SK-N-SH treated with all-trans-retinoic acid at 6 μM for 48 hours (cell line): ENCODE results near the gene SPG11.
"Not testable (repeated sequence)": the region's sequence is repeated elsewhere in the genome, so short reads cannot be mapped to it uniquely, and the experiment has no call there.

ENCODE experiments used
- ATAC-seq: fragments of 200-7000 bp; cut with Tn5 transposase; 3 replicates; pipeline ENCODE4 v1.9.1; 2020; ENCODE audit warnings: mild to moderate bottlenecking, moderate library complexity
- ARNTL ChIP-seq: fragments of 450-650 bp; formaldehyde crosslinking; IDR thresholded peaks from 2 replicates; pipeline ENCODE4 v1.5.0; 2020; ENCODE audit warnings: low read depth, mild to moderate bottlenecking, moderate library complexity, borderline replicate concordance
- BACH2 ChIP-seq: fragments of 250-450 bp; sonication (Bioruptor Pico); IDR thresholded peaks from 2 replicates; pipeline ENCODE4 v1.9.0; 2021; ENCODE audit warnings: mild to moderate bottlenecking, borderline replicate concordance
- CSDC2 ChIP-seq: fragments of 250-450 bp; sonication (Bioruptor Pico); IDR thresholded peaks from 2 replicates; pipeline ENCODE4 v1.5.0; 2020; ENCODE audit warnings: mild to moderate bottlenecking, moderate library complexity
- CSRNP3 ChIP-seq: fragments of 250-450 bp; sonication (Bioruptor Pico); IDR thresholded peaks from 2 replicates; pipeline ENCODE4 v1.5.1; 2021; ENCODE audit warnings: mild to moderate bottlenecking, moderate library complexity
- ESRRG ChIP-seq: fragments of 250-450 bp; sonication (Bioruptor Pico); IDR thresholded peaks from 2 replicates; pipeline ENCODE4 v1.6.1; 2021; ENCODE audit warnings: mild to moderate bottlenecking
- GLIS3 ChIP-seq: fragments of 250-450 bp; sonication (Bioruptor Pico); IDR thresholded peaks from 2 replicates; pipeline ENCODE4 v1.5.0; 2020; ENCODE audit warnings: mild to moderate bottlenecking, moderate library complexity
- ISL1 ChIP-seq: fragments of 250-450 bp; sonication (Bioruptor Pico); IDR thresholded peaks from 2 replicates; pipeline ENCODE4 v2.1.2; 2022; ENCODE audit warnings: mild to moderate bottlenecking, moderate library complexity
- OSR1 ChIP-seq: fragments of 250-450 bp; sonication (Bioruptor Pico); IDR thresholded peaks from 2 replicates; pipeline ENCODE4 v1.8.0; 2022; ENCODE audit warnings: moderate library complexity, mild to moderate bottlenecking, inconsistent platforms
- POU6F1 ChIP-seq: fragments of 250-450 bp; sonication (Bioruptor Pico); IDR thresholded peaks from 2 replicates; pipeline ENCODE4 v1.8.0; 2021; ENCODE audit warnings: low read depth, mild to moderate bottlenecking, moderate library complexity, borderline replicate concordance
- PPARA ChIP-seq: fragments of 250-450 bp; sonication (Bioruptor Pico); IDR thresholded peaks from 2 replicates; pipeline ENCODE4 v1.5.0; 2020; ENCODE audit warnings: mild to moderate bottlenecking, borderline replicate concordance
- RARB ChIP-seq: fragments of 250-450 bp; sonication (Bioruptor Pico); IDR thresholded peaks from 2 replicates; pipeline ENCODE4 v1.8.0; 2021; ENCODE audit warnings: mild to moderate bottlenecking, moderate library complexity
- SNAI2 ChIP-seq: fragments of 250-450 bp; sonication (Bioruptor Pico); IDR thresholded peaks from 2 replicates; pipeline ENCODE4 v1.5.0; 2020; ENCODE audit warnings: mild to moderate bottlenecking, moderate library complexity
- TCF4 ChIP-seq: fragments of 250-450 bp; sonication (Bioruptor Pico); IDR thresholded peaks from 2 replicates; pipeline ENCODE4 v1.8.0; 2021; ENCODE audit warnings: mild to moderate bottlenecking, moderate library complexity, borderline replicate concordance
- TOX ChIP-seq: fragments of 250-450 bp; sonication (Bioruptor Pico); IDR thresholded peaks from 2 replicates; pipeline ENCODE4 v1.8.0; 2021; ENCODE audit warnings: mild to moderate bottlenecking, moderate library complexity, borderline replicate concordance
- TSHZ2 ChIP-seq: fragments of 250-450 bp; sonication (Bioruptor Pico); IDR thresholded peaks from 2 replicates; pipeline ENCODE4 v1.5.0; 2020; ENCODE audit warnings: mild to moderate bottlenecking, moderate library complexity
- ZC3H10 ChIP-seq: fragments of 250-450 bp; sonication (Bioruptor Pico); IDR thresholded peaks from 2 replicates; pipeline ENCODE4 v1.5.1; 2021; ENCODE audit warnings: mild to moderate bottlenecking, moderate library complexity
- ZFP3 ChIP-seq: fragments of 250-450 bp; sonication (Bioruptor Pico); IDR thresholded peaks from 2 replicates; pipeline ENCODE4 v1.5.0; 2020; ENCODE audit warnings: mild to moderate bottlenecking, moderate library complexity
- ZFP30 ChIP-seq: fragments of 450-650 bp; formaldehyde crosslinking; IDR thresholded peaks from 2 replicates; pipeline ENCODE4 v1.5.0; 2022; ENCODE audit warnings: mild to moderate bottlenecking, moderate library complexity
- ZNF565 ChIP-seq: fragments of 450-650 bp; formaldehyde crosslinking; conservative IDR thresholded peaks from 2 replicates; pipeline ENCODE4 v1.5.0; 2020; ENCODE audit warnings: low read depth, mild to moderate bottlenecking, moderate library complexity
- ZNF70 ChIP-seq: fragments of 450-650 bp; formaldehyde crosslinking; IDR thresholded peaks from 2 replicates; pipeline ENCODE4 v1.5.0; 2020; ENCODE audit warnings: mild to moderate bottlenecking, moderate library complexity
- ZNF8 ChIP-seq: fragments of 450-650 bp; formaldehyde crosslinking; IDR thresholded peaks from 2 replicates; pipeline ENCODE4 v1.5.0; 2020; ENCODE audit warnings: mild to moderate bottlenecking, moderate library complexity
- TF ChIP-seq, protein P1 (sequence below): fragments of 250-450 bp; sonication (Bioruptor Pico); IDR thresholded peaks from 2 replicates; pipeline ENCODE4 v1.5.1; 2020; ENCODE audit warnings: low read depth, mild to moderate bottlenecking, moderate library complexity
- TF ChIP-seq, protein P2 (sequence below): fragments of 250-450 bp; sonication (Bioruptor Pico); IDR thresholded peaks from 2 replicates; pipeline ENCODE4 v1.8.0; 2020; ENCODE audit warnings: mild to moderate bottlenecking, moderate library complexity, borderline replicate concordance

The SPG11 gene

DNA sequence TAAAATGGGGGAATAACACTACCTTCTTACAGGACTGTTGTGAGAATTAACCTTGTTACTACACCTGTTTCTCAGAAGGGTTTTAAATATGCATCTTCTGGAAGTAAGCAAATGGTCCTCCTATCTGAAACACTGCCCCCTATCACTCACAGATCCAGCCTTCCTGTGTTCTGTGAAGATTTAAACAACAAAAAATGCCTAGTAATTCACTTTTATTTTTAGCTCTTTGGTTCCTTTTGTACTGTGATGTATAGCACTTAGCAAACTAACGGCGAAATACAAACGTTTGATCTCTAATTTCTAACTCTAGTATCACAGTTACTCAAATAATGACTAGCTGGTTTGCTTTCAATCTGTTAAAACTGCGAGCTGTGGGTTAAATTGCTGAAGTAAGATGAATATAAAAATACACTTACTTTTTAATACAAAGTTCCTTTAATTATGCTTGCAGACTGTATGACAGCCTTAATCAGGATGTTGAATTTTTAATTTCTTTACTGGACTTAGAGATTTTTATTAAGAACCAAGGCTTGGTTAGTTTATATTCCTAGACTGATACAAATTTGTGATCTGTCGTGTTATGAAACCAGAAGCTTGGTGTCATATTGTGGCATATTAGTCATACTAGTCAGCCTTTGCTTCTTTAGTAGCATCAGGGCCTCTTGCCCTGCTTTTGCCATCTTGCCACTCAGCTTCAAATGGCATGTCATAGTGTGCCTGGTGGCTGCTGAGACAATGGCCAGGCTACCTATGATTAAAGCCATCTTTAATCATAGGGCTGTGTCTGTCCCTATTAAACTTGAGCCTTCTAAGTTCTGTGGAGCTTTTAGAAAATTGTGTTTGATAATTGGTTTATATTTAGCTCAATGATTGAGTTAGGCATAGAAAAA, 117.3 kb downstream of the SPG11 start:
- peak; percentile 65 for ATAC-seq
- TF ChIP-seq ZNF70 (0 out of 2 replicates have a peak, but pooled peaks have one; percentile 32), PPARA (CRISPR knock-in tag) (no peak), POU6F1 (CRISPR knock-in tag) (no peak), CSDC2 (no peak), ARNTL (CRISPR knock-in tag) (no peak), TCF4 (CRISPR knock-in tag) (peak; percentile 88), OSR1 (CRISPR knock-in tag) (no peak), ZFP3 (CRISPR knock-in tag) (no peak), BACH2 (no peak), CSRNP3 (CRISPR knock-in tag) (no peak; the same call in 1 of the 2 replicates), RARB (no peak), ZFP30 (CRISPR knock-in tag) (no peak), ESRRG (no peak), TOX (CRISPR knock-in tag) (no peak), ISL1 (CRISPR knock-in tag) (peak; percentile 92), GLIS3 (CRISPR knock-in tag) (no peak), ZC3H10 (CRISPR knock-in tag) (peak; percentile 14; the same call in 1 of the 2 replicates), SNAI2 (no peak), ZNF565 (CRISPR knock-in tag) (no peak), TSHZ2 (CRISPR knock-in tag) (peak; percentile 86), ZNF8 (CRISPR knock-in tag) (no peak)
- TF ChIP-seq, protein P1, sequence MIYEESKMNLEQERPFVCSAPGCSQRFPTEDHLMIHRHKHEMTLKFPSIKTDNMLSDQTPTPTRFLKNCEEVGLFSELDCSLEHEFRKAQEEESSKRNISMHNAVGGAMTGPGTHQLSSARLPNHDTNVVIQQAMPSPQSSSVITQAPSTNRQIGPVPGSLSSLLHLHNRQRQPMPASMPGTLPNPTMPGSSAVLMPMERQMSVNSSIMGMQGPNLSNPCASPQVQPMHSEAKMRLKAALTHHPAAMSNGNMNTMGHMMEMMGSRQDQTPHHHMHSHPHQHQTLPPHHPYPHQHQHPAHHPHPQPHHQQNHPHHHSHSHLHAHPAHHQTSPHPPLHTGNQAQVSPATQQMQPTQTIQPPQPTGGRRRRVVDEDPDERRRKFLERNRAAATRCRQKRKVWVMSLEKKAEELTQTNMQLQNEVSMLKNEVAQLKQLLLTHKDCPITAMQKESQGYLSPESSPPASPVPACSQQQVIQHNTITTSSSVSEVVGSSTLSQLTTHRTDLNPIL (CRISPR knock-in tag) = no peak
- TF ChIP-seq, protein P2, sequence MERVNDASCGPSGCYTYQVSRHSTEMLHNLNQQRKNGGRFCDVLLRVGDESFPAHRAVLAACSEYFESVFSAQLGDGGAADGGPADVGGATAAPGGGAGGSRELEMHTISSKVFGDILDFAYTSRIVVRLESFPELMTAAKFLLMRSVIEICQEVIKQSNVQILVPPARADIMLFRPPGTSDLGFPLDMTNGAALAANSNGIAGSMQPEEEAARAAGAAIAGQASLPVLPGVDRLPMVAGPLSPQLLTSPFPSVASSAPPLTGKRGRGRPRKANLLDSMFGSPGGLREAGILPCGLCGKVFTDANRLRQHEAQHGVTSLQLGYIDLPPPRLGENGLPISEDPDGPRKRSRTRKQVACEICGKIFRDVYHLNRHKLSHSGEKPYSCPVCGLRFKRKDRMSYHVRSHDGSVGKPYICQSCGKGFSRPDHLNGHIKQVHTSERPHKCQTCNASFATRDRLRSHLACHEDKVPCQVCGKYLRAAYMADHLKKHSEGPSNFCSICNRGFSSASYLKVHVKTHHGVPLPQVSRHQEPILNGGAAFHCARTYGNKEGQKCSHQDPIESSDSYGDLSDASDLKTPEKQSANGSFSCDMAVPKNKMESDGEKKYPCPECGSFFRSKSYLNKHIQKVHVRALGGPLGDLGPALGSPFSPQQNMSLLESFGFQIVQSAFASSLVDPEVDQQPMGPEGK (CRISPR knock-in tag) = no peak
- TF ChIP-seq, all 23 proteins: peak for 5

GRCh38 chr15:44544745-44545144, 118.7 kb downstream of the SPG11 start:
- not testable (repeated sequence) for ATAC-seq
